ENCODE results near the gene SLC15A3.

DNA sequence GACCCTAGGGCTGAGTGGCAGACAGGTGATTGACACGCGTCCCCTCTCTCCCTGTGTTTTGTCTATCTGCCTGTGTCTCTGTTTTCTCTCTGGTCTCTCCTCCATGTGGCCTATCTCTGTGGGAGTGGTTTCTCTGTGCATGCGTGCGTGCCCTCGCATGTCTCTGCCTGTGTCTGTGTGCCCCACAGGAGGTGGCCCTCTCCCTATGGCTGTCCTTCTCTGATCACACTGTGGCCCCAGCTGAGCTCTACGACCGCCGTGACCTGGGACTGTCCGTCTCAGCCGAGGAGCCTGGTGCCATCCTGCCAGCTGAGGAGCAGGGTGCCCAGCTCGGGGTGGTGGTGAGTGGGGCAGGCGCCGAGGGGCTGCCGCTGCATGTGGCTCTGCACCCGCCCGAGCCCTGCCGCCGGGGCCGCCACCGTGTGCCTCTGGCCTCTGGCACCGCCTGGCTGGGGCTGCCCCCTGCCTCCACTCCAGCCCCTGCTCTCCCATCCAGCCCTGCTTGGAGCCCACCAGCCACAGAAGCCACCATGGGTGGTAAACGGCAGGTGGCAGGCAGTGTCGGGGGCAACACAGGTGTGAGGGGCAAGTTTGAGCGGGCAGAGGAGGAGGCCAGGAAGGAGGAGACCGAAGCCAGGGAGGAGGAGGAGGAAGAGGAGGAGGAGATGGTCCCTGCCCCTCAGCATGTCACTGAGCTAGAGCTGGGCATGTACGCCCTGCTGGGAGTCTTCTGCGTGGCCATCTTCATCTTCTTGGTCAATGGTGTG is 16.1 kb downstream of the SLC15A3 start:
- no peak for TF ChIP-seq IRF2 (CRISPR knock-in tag; IDR thresholded peaks at IDR 0.05; ENCODE audit: borderline replicate concordance, low read depth)
- no peak for TF ChIP-seq NFYB (CRISPR knock-in tag; conservative IDR thresholded peaks at IDR 0.05; ENCODE audit: low read depth)
- TF ChIP-seq, protein P1, sequence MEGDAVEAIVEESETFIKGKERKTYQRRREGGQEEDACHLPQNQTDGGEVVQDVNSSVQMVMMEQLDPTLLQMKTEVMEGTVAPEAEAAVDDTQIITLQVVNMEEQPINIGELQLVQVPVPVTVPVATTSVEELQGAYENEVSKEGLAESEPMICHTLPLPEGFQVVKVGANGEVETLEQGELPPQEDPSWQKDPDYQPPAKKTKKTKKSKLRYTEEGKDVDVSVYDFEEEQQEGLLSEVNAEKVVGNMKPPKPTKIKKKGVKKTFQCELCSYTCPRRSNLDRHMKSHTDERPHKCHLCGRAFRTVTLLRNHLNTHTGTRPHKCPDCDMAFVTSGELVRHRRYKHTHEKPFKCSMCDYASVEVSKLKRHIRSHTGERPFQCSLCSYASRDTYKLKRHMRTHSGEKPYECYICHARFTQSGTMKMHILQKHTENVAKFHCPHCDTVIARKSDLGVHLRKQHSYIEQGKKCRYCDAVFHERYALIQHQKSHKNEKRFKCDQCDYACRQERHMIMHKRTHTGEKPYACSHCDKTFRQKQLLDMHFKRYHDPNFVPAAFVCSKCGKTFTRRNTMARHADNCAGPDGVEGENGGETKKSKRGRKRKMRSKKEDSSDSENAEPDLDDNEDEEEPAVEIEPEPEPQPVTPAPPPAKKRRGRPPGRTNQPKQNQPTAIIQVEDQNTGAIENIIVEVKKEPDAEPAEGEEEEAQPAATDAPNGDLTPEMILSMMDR (IDR thresholded peaks at IDR 0.05) = no peak
- TF ChIP-seq, protein P2, sequence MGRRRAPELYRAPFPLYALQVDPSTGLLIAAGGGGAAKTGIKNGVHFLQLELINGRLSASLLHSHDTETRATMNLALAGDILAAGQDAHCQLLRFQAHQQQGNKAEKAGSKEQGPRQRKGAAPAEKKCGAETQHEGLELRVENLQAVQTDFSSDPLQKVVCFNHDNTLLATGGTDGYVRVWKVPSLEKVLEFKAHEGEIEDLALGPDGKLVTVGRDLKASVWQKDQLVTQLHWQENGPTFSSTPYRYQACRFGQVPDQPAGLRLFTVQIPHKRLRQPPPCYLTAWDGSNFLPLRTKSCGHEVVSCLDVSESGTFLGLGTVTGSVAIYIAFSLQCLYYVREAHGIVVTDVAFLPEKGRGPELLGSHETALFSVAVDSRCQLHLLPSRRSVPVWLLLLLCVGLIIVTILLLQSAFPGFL (CRISPR knock-in tag; IDR thresholded peaks at IDR 0.05; ENCODE audit: borderline replicate concordance) = no peak
- TF ChIP-seq CBFB (CRISPR knock-in tag; IDR thresholded peaks at IDR 0.05; ENCODE audit: low read depth) = no peak
- TF ChIP-seq NR2C2 (CRISPR knock-in tag; IDR thresholded peaks at IDR 0.05) = no peak
- TF ChIP-seq KAT7 (CRISPR knock-in tag; IDR thresholded peaks at IDR 0.05; ENCODE audit: borderline replicate concordance) = no peak
- TF ChIP-seq, protein P3, sequence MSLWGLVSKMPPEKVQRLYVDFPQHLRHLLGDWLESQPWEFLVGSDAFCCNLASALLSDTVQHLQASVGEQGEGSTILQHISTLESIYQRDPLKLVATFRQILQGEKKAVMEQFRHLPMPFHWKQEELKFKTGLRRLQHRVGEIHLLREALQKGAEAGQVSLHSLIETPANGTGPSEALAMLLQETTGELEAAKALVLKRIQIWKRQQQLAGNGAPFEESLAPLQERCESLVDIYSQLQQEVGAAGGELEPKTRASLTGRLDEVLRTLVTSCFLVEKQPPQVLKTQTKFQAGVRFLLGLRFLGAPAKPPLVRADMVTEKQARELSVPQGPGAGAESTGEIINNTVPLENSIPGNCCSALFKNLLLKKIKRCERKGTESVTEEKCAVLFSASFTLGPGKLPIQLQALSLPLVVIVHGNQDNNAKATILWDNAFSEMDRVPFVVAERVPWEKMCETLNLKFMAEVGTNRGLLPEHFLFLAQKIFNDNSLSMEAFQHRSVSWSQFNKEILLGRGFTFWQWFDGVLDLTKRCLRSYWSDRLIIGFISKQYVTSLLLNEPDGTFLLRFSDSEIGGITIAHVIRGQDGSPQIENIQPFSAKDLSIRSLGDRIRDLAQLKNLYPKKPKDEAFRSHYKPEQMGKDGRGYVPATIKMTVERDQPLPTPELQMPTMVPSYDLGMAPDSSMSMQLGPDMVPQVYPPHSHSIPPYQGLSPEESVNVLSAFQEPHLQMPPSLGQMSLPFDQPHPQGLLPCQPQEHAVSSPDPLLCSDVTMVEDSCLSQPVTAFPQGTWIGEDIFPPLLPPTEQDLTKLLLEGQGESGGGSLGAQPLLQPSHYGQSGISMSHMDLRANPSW (CRISPR knock-in tag; conservative IDR thresholded peaks at IDR 0.05; ENCODE audit: low read depth) = no peak
- TF ChIP-seq, protein P4, sequence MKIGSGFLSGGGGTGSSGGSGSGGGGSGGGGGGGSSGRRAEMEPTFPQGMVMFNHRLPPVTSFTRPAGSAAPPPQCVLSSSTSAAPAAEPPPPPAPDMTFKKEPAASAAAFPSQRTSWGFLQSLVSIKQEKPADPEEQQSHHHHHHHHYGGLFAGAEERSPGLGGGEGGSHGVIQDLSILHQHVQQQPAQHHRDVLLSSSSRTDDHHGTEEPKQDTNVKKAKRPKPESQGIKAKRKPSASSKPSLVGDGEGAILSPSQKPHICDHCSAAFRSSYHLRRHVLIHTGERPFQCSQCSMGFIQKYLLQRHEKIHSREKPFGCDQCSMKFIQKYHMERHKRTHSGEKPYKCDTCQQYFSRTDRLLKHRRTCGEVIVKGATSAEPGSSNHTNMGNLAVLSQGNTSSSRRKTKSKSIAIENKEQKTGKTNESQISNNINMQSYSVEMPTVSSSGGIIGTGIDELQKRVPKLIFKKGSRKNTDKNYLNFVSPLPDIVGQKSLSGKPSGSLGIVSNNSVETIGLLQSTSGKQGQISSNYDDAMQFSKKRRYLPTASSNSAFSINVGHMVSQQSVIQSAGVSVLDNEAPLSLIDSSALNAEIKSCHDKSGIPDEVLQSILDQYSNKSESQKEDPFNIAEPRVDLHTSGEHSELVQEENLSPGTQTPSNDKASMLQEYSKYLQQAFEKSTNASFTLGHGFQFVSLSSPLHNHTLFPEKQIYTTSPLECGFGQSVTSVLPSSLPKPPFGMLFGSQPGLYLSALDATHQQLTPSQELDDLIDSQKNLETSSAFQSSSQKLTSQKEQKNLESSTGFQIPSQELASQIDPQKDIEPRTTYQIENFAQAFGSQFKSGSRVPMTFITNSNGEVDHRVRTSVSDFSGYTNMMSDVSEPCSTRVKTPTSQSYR (CRISPR knock-in tag; IDR thresholded peaks at IDR 0.05) = no peak
- TF ChIP-seq, protein P5, sequence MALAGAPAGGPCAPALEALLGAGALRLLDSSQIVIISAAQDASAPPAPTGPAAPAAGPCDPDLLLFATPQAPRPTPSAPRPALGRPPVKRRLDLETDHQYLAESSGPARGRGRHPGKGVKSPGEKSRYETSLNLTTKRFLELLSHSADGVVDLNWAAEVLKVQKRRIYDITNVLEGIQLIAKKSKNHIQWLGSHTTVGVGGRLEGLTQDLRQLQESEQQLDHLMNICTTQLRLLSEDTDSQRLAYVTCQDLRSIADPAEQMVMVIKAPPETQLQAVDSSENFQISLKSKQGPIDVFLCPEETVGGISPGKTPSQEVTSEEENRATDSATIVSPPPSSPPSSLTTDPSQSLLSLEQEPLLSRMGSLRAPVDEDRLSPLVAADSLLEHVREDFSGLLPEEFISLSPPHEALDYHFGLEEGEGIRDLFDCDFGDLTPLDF (CRISPR knock-in tag; IDR thresholded peaks at IDR 0.05) = no peak
- TF ChIP-seq ZNF232 (CRISPR knock-in tag; IDR thresholded peaks at IDR 0.05) = no peak
